K562 (cell line): Measurements from ENCODE around the gene PARP9. TPM values are rescaled to one million over a fixed set of nuclear protein-coding genes. Genes with fewer than 3 reads are reported as not detected.

Experiments used
- ATF1 ChIP-seq, 2 experiments: fragments of 450-650 bp in 1 of 2; IDR thresholded peaks; 2 replicates each; pipeline ENCODE4 v1.6.1; 2016; ENCODE audit warnings: missing compliant biosample characterization in 1 of 2, missing genetic modification characterization in 1 of 2
- BDP1 ChIP-seq: IDR thresholded peaks from 3 replicates; pipeline ENCODE4 v1.6.1; 2011; ENCODE audit not compliant: insufficient read length, insufficient read depth
- BRD9 ChIP-seq: fragments of 450-650 bp; IDR thresholded peaks from 2 replicates; pipeline ENCODE4 v1.6.1; 2018; ENCODE audit warnings: low read depth; ENCODE audit not compliant: partially characterized antibody
- CAMTA2 ChIP-seq: fragments of 250-450 bp; sonication (Bioruptor Pico); conservative IDR thresholded peaks from 2 replicates; pipeline ENCODE4 v1.5.1; 2022
- EGR1 ChIP-seq: fragments of 450-650 bp; conservative IDR thresholded peaks from 2 replicates; pipeline ENCODE4 v1.6.1; 2017; ENCODE audit warnings: mild to moderate bottlenecking
- HMG20A ChIP-seq: fragments of 450-650 bp; formaldehyde crosslinking; conservative IDR thresholded peaks from 2 replicates; pipeline ENCODE4 v1.4.0; 2020; ENCODE audit warnings: mild to moderate bottlenecking, mixed read lengths
- ILF3 ChIP-seq: fragments of 450-650 bp; IDR thresholded peaks from 2 replicates; pipeline ENCODE4 v1.6.1; 2018; ENCODE audit warnings: antibody characterized with exemption, mild to moderate bottlenecking, moderate library complexity, borderline replicate concordance
- KAT7 ChIP-seq: sonication (generic); formaldehyde crosslinking; IDR thresholded peaks from 2 replicates; pipeline ENCODE4 v1.8.0; 2022; ENCODE audit warnings: missing genetic modification reagents, mild to moderate bottlenecking, borderline replicate concordance
- KHSRP ChIP-seq: fragments of 450-650 bp; IDR thresholded peaks from 2 replicates; pipeline ENCODE4 v1.6.1; 2017
- MCM3 ChIP-seq: fragments of 450-650 bp; IDR thresholded peaks from 2 replicates; pipeline ENCODE4 v1.6.1; 2016
- NCOA6 ChIP-seq: fragments of 450-650 bp; IDR thresholded peaks from 2 replicates; pipeline ENCODE4 v1.6.1; 2017; ENCODE audit warnings: mild to moderate bottlenecking
- NRF1 ChIP-seq, 2 experiments: fragments of 450-650 bp; IDR thresholded peaks in 1 of 2; conservative IDR thresholded peaks in 1 of 2; 2 replicates each; pipeline ENCODE4 v1.6.1; 2014; ENCODE audit warnings: mild to moderate bottlenecking in 2 of 2
- PHB ChIP-seq: fragments of 250-450 bp; sonication (Bioruptor Pico); IDR thresholded peaks from 2 replicates; pipeline ENCODE4 v1.5.0; 2021
- RNF2 ChIP-seq: sonication (generic); IDR thresholded peaks from 2 replicates; pipeline ENCODE4 v1.6.1; 2016
- RUNX1 ChIP-seq: sonication (generic); IDR thresholded peaks from 2 replicates; pipeline ENCODE4 v1.6.1; 2016; ENCODE audit warnings: antibody characterized with exemption, low read depth
- SP1 ChIP-seq: sonication (generic); formaldehyde crosslinking; IDR thresholded peaks from 2 replicates; pipeline ENCODE4 v1.8.1; 2022; ENCODE audit warnings: mild to moderate bottlenecking, missing genetic modification reagents
- STAG1 ChIP-seq: sonication (generic); formaldehyde crosslinking; IDR thresholded peaks from 2 replicates; pipeline ENCODE4 v1.5.0; 2020; ENCODE audit warnings: missing genetic modification reagents, borderline replicate concordance
- YY1 ChIP-seq, 3 experiments: IDR thresholded peaks; 2 replicates each; pipeline ENCODE4 v1.6.1; 2011; ENCODE audit warnings: low read length in 2 of 3, mild to moderate bottlenecking in 2 of 3, moderate library complexity in 2 of 3, borderline replicate concordance in 1 of 3, control low read depth in 1 of 3, low read depth in 1 of 3; ENCODE audit not compliant: insufficient read depth in 3 of 3, insufficient replicate concordance in 2 of 3, control insufficient read depth in 1 of 3, insufficient read length in 1 of 3; ENCODE audit errors: extremely low read depth in 1 of 3
- ZNF253 ChIP-seq: fragments of 250-450 bp; sonication (Bioruptor Pico); conservative IDR thresholded peaks from 2 replicates; pipeline ENCODE4 v1.6.1; 2021; ENCODE audit warnings: mild to moderate bottlenecking
- ZNF41 ChIP-seq: fragments of 250-450 bp; sonication (Bioruptor Pico); conservative IDR thresholded peaks from 2 replicates; pipeline ENCODE4 v1.4.0; 2020; ENCODE audit warnings: mild to moderate bottlenecking
- polyA plus RNA-seq, 8 experiments: library from polyadenylated mRNA; depleted of rRNA in 4 of 8; stranded (reverse) in 5 of 8; unstranded in 3 of 8; fragments of >200 nt; fragmentation: Nextera tagmentation in 2 of 8; fragmentation: Illumina TruSeq in 1 of 8; extraction: Ambion mirVana in 2 of 8; extraction: Trizol in 1 of 8; gene quantifications; 2 replicates each; pipeline versions ENCODE4 v1.2.1 to v1.2.3, GENCODE V29; 2011 to 2014; ENCODE audit warnings: inconsistent platforms in 1 of 8, missing spikeins in 1 of 8
- total RNA-seq, 7 experiments: library from RNA; depleted of rRNA in 6 of 7; stranded (reverse); fragments of >200 nt in 6 of 7; fragmentation: Illumina TruSeq in 2 of 7; extraction: Trizol in 2 of 7; gene quantifications; 2 replicates each; pipeline versions ENCODE4 v1.2.1 to v1.2.3, GENCODE V29; 2011 to 2021; ENCODE audit warnings: low replicate concordance in 1 of 7
- TF ChIP-seq, protein P1 (sequence below): sonication (generic); formaldehyde crosslinking; IDR thresholded peaks from 2 replicates; pipeline ENCODE4 v1.8.0; 2022; ENCODE audit warnings: mild to moderate bottlenecking, low read depth, missing genetic modification reagents
- TF ChIP-seq, protein P2 (sequence below): IDR thresholded peaks from 2 replicates; pipeline ENCODE4 v1.6.1; 2012; ENCODE audit warnings: low read depth, low read length, improper control_type of control experiment, borderline replicate concordance

The PARP9 gene
- total and polyA plus RNA-seq, 9 of the 15 experiments (the other 6 are each of a cell fraction or from before 2014, with no cell fraction given): 2.1 to 4.8 (median 3.4) TPM

GRCh38 chr3:122564155-122564912 is at the start of gene PARP9, which contains the start of gene DTX3L (continued):
- no peak for TF ChIP-seq ZNF253 (CRISPR knock-in tag)
- peak; percentile 50 to 63; a peak in 3 of 4 replicates for TF ChIP-seq NRF1 (conservative IDR thresholded peaks at IDR 0.05 in 1 of 2, IDR thresholded peaks at IDR 0.05 in 1 of 2)
- TF ChIP-seq RUNX1: no peak
- TF ChIP-seq ATF1 (CRISPR knock-in tag; IDR thresholded peaks at IDR 0.05): no peak
- peak; percentile 28; the same call in 1 of the 2 replicates for TF ChIP-seq ATF1 (tag; IDR thresholded peaks at IDR 0.05)
- no peak for TF ChIP-seq CAMTA2 (CRISPR knock-in tag)
- TF ChIP-seq ILF3: no peak
- TF ChIP-seq, protein P1, sequence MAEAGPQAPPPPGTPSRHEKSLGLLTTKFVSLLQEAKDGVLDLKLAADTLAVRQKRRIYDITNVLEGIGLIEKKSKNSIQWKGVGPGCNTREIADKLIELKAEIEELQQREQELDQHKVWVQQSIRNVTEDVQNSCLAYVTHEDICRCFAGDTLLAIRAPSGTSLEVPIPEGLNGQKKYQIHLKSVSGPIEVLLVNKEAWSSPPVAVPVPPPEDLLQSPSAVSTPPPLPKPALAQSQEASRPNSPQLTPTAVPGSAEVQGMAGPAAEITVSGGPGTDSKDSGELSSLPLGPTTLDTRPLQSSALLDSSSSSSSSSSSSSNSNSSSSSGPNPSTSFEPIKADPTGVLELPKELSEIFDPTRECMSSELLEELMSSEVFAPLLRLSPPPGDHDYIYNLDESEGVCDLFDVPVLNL (CRISPR knock-in tag): no peak
- TF ChIP-seq MCM3: no peak
- TF ChIP-seq RNF2: no peak
- TF ChIP-seq BDP1: no peak
- TF ChIP-seq KHSRP: no peak
- peak; percentile 37; the same call in 1 of the 2 replicates for TF ChIP-seq SP1 (CRISPR knock-in tag)
- peak; percentile 28 for TF ChIP-seq BRD9
- 0 out of 2 replicates have a peak, but pooled peaks have one; percentile 11 for TF ChIP-seq EGR1
- TF ChIP-seq HMG20A (CRISPR knock-in tag): no peak
- no peak for TF ChIP-seq ZNF41 (CRISPR knock-in tag)
- no peak for TF ChIP-seq KAT7 (CRISPR knock-in tag)
- TF ChIP-seq NCOA6: no peak
- TF ChIP-seq PHB (CRISPR knock-in tag): no peak
- no peak for TF ChIP-seq STAG1
- TF ChIP-seq, protein P2, sequence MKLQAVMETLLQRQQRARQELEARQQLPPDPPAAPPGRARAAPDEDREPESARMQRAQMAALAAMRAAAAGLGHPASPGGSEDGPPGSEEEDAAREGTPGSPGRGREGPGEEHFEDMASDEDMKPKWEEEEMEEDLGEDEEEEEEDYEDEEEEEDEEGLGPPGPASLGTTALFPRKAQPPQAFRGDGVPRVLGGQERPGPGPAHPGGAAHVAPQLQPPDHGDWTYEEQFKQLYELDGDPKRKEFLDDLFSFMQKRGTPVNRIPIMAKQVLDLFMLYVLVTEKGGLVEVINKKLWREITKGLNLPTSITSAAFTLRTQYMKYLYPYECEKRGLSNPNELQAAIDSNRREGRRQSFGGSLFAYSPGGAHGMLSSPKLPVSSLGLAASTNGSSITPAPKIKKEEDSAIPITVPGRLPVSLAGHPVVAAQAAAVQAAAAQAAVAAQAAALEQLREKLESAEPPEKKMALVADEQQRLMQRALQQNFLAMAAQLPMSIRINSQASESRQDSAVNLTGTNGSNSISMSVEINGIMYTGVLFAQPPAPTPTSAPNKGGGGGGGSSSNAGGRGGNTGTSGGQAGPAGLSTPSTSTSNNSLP: no peak
- peak in 1 of 3 experiments; percentile 61 for TF ChIP-seq YY1 (IDR thresholded peaks at IDR 0.05; ENCODE audit: borderline replicate concordance in 1 of 3, control insufficient read depth in 1 of 3, extremely low read depth in 1 of 3, insufficient read depth in 3 of 3, insufficient read length in 1 of 3, insufficient replicate concordance in 2 of 3, low read depth in 1 of 3, low read length in 2 of 3)
